RWPE2 (cell line): ENCODE measurements around the gene TMEM258.
A peak's percentile ranks its signal among the peaks of the same experiment; 100 is the strongest.

Experiments used
- ATAC-seq: fragments of 200-7000 bp; cut with Tn5 transposase; 3 replicates; pipeline ENCODE4 v1.9.1; 2021; ENCODE audit warnings: low read depth
- DNase-seq: peaks from one replicate; pipeline ENCODE4 v3.0.0-alpha.2; 2020; ENCODE audit warnings: low spot score
- H3K27ac ChIP-seq: fragments of 450-650 bp; 2 replicates; pipeline ENCODE4 v1.5.1; 2017; ENCODE audit warnings: mild to moderate bottlenecking; ENCODE audit not compliant: poor library complexity, severe bottlenecking
- H3K27me3 ChIP-seq: fragments of 250-450 bp; sonication (Bioruptor Pico); 2 replicates; pipeline ENCODE4 v1.5.1; 2021; ENCODE audit warnings: mild to moderate bottlenecking, moderate library complexity; ENCODE audit not compliant: insufficient read depth, poor library complexity, severe bottlenecking
- H3K36me3 ChIP-seq: fragments of 250-450 bp; sonication (Bioruptor Pico); 2 replicates; pipeline ENCODE4 v1.5.1; 2020; ENCODE audit warnings: low read depth, mild to moderate bottlenecking, moderate library complexity
- H3K4me1 ChIP-seq: fragments of 250-450 bp; sonication (Bioruptor Pico); 2 replicates; pipeline ENCODE4 v1.5.1; 2021; ENCODE audit warnings: mild to moderate bottlenecking, moderate library complexity; ENCODE audit not compliant: insufficient read depth, poor library complexity, severe bottlenecking
- H3K4me3 ChIP-seq: fragments of 250-450 bp; sonication (Bioruptor Pico); 2 replicates; pipeline ENCODE4 v1.5.1; 2021; ENCODE audit warnings: mild to moderate bottlenecking, moderate library complexity; ENCODE audit not compliant: severe bottlenecking
- H3K9me3 ChIP-seq: fragments of 250-450 bp; sonication (Bioruptor Pico); 2 replicates; pipeline ENCODE4 v1.5.1; 2021; ENCODE audit warnings: mild to moderate bottlenecking, moderate library complexity; ENCODE audit not compliant: severe bottlenecking
- CTCF ChIP-seq: fragments of 450-650 bp; IDR thresholded peaks from one replicate; pipeline ENCODE4 v1.5.1; 2017; ENCODE audit warnings: mild to moderate bottlenecking, moderate library complexity; ENCODE audit not compliant: poor library complexity, severe bottlenecking

The TMEM258 gene

GRCh38 chr11:61793083-61793828 lies 857 bp upstream of the TMEM258 start:
- no peaks in the 10 kb centered on the region for H3K27me3 ChIP-seq
- TF ChIP-seq CTCF = no peak
- no peak for DNase-seq
- peaks cover 10% of the 10 kb centered on the region for H3K4me1 ChIP-seq
- H3K4me3 ChIP-seq = peak overlapping the region; percentile 66
- H3K36me3 ChIP-seq = peaks cover 65% of the 10 kb centered on the region
- H3K9me3 ChIP-seq = no peaks in the 10 kb centered on the region
- peak; percentile 33 for ATAC-seq
- H3K27ac ChIP-seq = peak overlapping the region; percentile 79

GRCh38 chr11:61791737-61792309 lies 576 bp downstream of the TMEM258 start:
- TF ChIP-seq CTCF = no peak
- ATAC-seq (peak; percentile 44), DNase-seq (peak; percentile 78)
- H3K4me3 ChIP-seq = peak overlapping the region; percentile 66
- H3K27ac ChIP-seq = peak overlapping the region; percentile 79
- H3K27me3 ChIP-seq = no peaks in the 10 kb centered on the region
- no peaks in the 10 kb centered on the region for H3K9me3 ChIP-seq
- H3K4me1 ChIP-seq = peaks cover 10% of the 10 kb centered on the region
- H3K36me3 ChIP-seq = peaks cover 66% of the 10 kb centered on the region

- ATAC-seq = no peak
- Histone ChIP-seq H3K4me3 (no peak overlapping the region), H3K27me3 (no peaks in the 10 kb centered on the region), H3K36me3 (peaks cover 41% of the 10 kb centered on the region), H3K9me3 (no peaks in the 10 kb centered on the region), H3K4me1 (no peaks in the 10 kb centered on the region), H3K27ac (no peak overlapping the region)
- TF ChIP-seq CTCF = peak; percentile 28
- DNase-seq = no peak
Measured at GRCh38 chr11:61787928-61788491, 4.4 kb downstream of the TMEM258 start.

GRCh38 chr11:61785837-61786402 lies 6.5 kb downstream of the TMEM258 start:
- DNase-seq = no peak
- H3K27me3 ChIP-seq = no peaks in the 10 kb centered on the region

More at GRCh38 chr11:61785837-61786402, 6.5 kb downstream of the TMEM258 start:
- H3K27ac ChIP-seq = no peak overlapping the region
- peaks cover 41% of the 10 kb centered on the region for H3K36me3 ChIP-seq
- no peak for ATAC-seq
- no peaks in the 10 kb centered on the region for H3K9me3 ChIP-seq
- no peak overlapping the region for H3K4me3 ChIP-seq
- no peaks in the 10 kb centered on the region for H3K4me1 ChIP-seq
- TF ChIP-seq CTCF = no peak
